Fibroblast of skin of right biceps (primary cell): Measurements from ENCODE around the gene CCR9.

ENCODE experiments used
- DNase-seq: peaks from one replicate; pipeline ENCODE4 v3.0.0-alpha.2; 2013

CCR9 gene

GRCh38 chr3:45873638-45874037 lies 12.7 kb upstream of the CCR9 start:
- no peak for DNase-seq

GRCh38 chr3:45874677-45875346 lies 11.5 kb upstream of the CCR9 start:
- DNase-seq: no peak

- no peak for DNase-seq
Observed at GRCh38 chr3:45878124-45878523, 8.2 kb upstream of the CCR9 start.

- DNase-seq: no peak
Observed at GRCh38 chr3:45880725-45881077, 5.6 kb upstream of the CCR9 start.

- peak; percentile 26 for DNase-seq
Observed at GRCh38 chr3:45881078-45882022, 5.0 kb upstream of the CCR9 start.

GRCh38 chr3:45884368-45885201 lies 1.8 kb upstream of the CCR9 start:
- no peak for DNase-seq

- DNase-seq: no peak
Observed at GRCh38 chr3:45887285-45887684, 942 bp downstream of the CCR9 start.

- no peak for DNase-seq
Observed at GRCh38 chr3:45887759-45888511, 1.6 kb downstream of the CCR9 start.

- no peak for DNase-seq
Observed at GRCh38 chr3:45889337-45889736, 3.0 kb downstream of the CCR9 start.

GRCh38 chr3:45890405-45890804 lies 4.1 kb downstream of the CCR9 start:
- DNase-seq: no peak

GRCh38 chr3:45892161-45892560 lies 5.8 kb downstream of the CCR9 start:
- no peak for DNase-seq

GRCh38 chr3:45894015-45894414 lies 7.7 kb downstream of the CCR9 start:
- no peak for DNase-seq

- no peak for DNase-seq
Observed at GRCh38 chr3:45895686-45896468, 9.5 kb downstream of the CCR9 start.

- peak; percentile 60 for DNase-seq
Observed at GRCh38 chr3:45896956-45897355, 10.6 kb downstream of the CCR9 start.

GRCh38 chr3:45904931-45905330 lies 18.6 kb downstream of the CCR9 start:
- DNase-seq: no peak

- DNase-seq: no peak
Observed at GRCh38 chr3:45905755-45906154, 19.4 kb downstream of the CCR9 start.

- peak; percentile 34 for DNase-seq
Observed at GRCh38 chr3:45906681-45907407, 20.5 kb downstream of the CCR9 start.

GRCh38 chr3:45907769-45908705 lies 21.7 kb downstream of the CCR9 start:
- peak; percentile 17 for DNase-seq

- DNase-seq: no peak
Observed at GRCh38 chr3:45908761-45909160, 22.4 kb downstream of the CCR9 start.

GRCh38 chr3:45909542-45909941 lies 23.2 kb downstream of the CCR9 start:
- DNase-seq: no peak
